Measurements from ENCODE around the gene TPO.
A peak's percentile ranks its signal among the peaks of the same experiment; 100 is the strongest.

The TPO gene

DNA sequence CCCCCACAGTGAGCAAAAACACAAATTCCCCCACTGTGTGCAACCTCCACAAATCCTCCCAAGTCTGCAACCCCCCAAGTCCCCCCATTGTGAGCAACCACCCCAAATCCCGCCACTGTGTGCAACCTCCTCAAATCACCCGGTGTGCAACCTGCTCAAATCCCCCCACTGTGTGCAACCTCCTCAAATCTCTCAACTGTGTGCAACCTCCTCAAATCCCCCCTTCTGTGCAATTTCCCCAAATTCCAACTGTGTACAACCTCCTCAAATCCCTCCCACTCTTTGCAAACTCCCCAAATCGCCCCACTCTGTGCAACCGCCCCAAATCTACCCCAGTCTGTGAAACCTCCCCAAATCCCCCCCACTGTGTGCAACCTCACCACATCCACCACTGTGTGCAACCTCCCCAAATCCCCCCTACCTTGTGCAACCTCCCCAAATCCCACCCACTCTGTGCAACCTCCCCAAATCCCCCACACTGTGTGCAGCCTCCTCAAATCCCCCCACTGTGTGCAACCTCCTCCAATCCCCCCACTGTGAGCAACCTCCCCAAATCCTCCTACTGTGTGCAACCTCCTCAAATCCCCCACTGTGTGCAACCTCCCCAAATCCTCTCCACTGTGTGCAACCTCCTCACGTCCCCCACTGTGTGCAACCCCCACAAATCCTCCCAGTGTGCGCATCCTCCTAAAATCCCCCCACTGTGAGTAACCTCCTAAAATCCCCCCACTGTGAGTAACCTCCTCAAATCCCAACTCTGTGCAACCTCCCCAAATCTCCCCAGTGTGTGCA, 115.2 kb downstream of the TPO start:
- no peak for DNase-seq (ENCODE audit: low spot score)

DNA sequence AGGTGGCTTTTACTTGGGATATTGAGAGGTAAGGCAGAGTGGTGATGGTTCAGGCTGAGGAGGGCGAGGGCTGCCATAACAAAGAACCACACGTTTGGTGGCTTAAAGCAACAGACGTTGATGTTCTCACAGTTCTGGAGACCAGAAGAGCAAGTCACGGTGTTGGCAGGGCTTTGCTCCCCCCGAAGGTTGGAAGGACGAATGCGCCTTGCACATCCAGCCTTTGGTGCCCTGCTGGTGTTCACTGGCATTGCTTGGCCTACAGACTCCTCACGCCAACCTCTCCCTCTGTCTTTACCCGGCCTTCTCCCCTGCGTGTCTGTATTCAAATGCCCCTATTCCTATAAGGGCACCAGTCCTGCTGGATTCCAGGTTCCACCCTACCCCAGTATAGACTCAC, 125.4 kb downstream of the TPO start:
- no peak for DNase-seq (ENCODE audit: low spot score)

- no peak for DNase-seq (ENCODE audit: low spot score)
Observed at GRCh38 chr2:1539441-1539840, 126.2 kb downstream of the TPO start.

DNA sequence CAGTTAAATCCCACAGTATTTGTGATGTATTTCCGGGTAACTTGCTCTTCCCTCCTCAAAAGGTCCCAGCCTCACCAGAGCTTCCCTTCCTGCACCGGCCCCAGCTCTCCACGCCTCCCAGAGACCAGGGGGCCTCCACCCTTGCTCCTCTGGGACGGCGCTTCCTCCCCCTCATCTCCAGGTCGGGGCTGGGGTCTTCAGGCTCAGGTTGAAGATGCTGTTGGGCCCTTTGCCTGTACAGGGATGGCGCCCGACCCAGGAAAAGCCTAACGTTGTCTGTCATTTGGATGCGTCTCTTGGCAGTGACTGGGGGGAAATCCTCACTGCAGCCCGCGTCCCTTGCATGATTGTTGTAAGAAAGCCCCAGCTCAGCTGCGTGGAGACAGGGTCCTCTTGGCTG, 126.7 kb downstream of the TPO start:
- DNase-seq (ENCODE audit: low spot score) = no peak

DNA sequence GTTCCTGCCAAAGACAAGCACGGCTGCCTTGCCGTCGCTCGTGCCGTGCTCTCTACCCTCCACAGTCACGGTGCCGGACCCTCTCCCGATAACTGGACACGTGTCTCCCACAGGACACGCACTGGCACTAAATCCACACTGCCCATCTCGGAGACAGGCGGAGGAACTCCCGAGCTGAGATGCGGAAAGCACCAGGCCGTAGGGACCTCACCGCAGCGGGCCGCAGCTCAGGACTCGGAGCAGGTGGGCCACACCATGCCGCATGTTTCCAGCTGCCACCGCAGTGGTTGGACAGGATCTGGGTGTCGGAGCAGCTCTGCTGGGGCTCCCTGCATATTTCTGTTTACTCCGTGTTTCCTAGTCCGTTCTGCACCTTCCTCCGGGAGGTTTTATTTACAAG, 127.2 kb downstream of the TPO start:
- DNase-seq (ENCODE audit: low spot score) = no peak

GRCh38 chr2:1541040-1541439, 127.8 kb downstream of the TPO start:
- DNase-seq (ENCODE audit: low spot score) = no peak

- DNase-seq (ENCODE audit: low spot score) = no peak
Observed at GRCh38 chr2:1541819-1542475, 128.7 kb downstream of the TPO start.

DNA sequence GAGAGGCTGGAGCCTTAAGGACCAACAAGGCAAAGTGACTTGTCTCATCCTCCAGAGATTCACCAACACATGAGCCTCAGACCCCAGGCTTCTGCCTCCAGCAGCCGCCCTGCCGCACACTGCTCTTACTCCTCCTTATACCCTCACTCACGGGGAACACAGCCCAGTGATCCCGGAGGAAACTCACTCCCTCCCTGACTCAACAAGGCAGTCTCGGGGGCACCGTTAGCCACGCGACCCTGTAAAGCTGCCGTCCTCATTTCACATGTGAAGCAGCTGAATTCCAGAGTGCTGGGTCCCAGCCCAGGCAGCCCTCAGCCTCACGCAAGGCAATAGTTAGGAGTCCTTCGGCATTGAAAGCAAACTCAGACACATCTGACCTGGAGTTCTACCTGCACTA, 129.7 kb downstream of the TPO start:
- DNase-seq (ENCODE audit: low spot score) = no peak

DNA sequence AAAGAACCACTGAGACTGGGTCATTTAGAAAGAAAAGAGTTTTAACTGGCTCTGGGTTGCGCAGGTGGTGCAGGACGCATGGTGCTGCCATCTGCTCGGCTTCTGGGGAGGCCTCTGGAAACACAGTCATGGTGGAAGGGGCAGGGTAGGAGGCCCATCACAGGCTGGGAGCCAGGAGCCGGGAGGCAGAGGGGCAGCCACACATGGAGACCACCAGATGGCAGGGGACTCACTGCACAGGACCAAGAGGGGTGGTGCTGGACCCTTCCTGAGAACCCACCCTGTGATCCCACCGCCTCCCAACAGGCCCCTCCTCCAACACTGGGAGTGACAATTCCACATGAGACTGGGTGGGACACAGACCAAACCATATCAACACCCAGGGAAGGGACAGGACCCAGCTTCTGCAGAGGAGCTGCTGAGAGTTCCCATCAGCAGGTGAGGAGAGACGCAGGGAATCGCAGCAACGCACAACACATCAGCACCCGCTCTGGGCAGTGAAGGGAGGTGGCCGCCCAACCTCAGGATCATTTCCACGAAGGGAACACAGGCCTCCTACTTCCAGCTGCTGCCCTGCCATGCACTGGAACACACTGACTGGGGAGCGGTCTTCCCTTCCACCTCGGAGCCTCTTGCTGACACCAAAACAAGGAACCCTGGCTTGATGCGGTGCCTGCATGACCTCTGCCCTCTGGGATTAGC, 130.7 kb downstream of the TPO start:
- no peak for DNase-seq (ENCODE audit: low spot score)

- DNase-seq (ENCODE audit: low spot score) = no peak
Observed at GRCh38 chr2:1544478-1545069, 131.3 kb downstream of the TPO start.

GRCh38 chr2:1546023-1546591, 132.8 kb downstream of the TPO start:
- DNase-seq (ENCODE audit: low spot score) = peak; percentile 66

DNA sequence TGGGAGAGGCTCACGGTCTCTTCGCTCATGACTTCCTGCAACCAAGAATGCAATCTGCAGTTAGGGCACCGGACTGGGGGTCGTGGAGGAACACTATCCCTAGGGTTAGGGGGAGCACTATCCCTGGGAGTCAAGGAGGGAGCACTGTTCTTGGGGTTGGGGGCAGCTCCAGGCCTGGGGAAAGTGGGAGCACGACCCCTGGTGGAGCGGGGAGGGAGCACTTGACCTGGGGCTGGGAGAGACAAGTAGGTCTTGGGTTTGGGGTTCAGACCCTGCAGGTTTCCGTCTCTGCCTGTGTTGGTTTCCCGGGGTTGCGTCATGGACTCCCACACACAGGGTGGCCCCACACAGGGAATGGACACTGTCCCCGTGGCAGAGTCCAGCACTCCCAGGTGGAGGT, 133.6 kb downstream of the TPO start:
- no peak for DNase-seq (ENCODE audit: low spot score)

DNA sequence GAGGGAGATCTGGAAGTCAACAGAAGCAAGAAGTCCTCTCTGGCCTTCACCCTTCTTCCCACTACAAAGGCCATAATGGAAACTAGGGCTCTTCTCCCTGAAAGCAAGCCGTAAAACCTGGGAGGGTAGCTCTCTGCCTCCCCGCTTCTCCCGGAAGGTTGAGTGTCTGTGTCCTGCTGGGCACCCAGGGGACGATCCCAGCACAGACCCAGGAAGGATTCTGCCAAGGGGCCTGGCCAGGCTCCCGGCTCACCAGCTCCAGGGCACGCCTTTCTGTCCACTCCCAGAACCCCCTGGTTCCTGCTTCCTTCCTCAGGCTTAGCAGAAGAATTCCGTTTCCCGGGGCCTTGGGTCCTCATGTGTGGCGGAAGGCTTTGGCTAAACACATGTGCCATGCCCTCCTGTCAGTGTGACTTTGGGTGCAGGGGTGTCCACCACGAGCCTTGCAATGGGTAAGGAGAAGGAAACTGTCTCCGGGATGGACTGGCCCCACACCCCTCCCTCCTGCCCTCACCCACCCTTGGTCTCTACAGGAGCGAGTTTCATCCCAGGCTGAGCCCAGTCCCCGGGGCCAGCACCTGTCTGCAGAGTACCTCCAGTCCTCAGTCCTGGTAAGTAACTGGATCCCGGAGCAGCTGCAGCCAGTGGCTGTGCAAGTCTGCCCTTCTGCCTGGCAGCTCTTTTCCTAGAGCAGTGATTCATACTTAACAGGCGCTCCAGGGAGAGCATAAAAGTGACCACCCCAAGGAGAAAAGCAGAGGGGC, 135.8 kb downstream of the TPO start:
- no peak for DNase-seq (ENCODE audit: low spot score)

GRCh38 chr2:1550076-1550475, 136.8 kb downstream of the TPO start:
- no peak for DNase-seq (ENCODE audit: low spot score)

- peak; percentile 82 for DNase-seq (ENCODE audit: low spot score)
Observed at GRCh38 chr2:1550658-1551316, 137.5 kb downstream of the TPO start.

DNA sequence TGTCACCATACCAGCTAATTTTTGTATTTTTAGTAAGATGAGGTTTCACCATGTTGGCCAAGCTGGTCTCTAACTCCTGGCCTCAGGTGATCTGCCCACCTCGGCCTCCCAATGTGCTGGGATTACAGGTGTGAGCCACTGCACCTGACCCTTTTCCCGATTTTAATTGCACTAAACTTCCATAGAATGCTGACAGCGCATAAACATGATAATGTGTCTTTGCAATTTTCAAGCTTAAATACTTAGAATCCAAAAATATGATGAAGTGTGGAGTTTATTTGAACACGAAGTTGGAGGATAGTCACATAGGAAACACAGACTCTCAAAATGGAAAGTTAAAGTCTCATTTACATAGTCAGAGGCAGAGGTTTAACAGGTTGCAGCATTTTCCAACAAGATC, 138.6 kb downstream of the TPO start:
- no peak for DNase-seq (ENCODE audit: low spot score)

GRCh38 chr2:1552611-1553010, 139.3 kb downstream of the TPO start:
- no peak for DNase-seq (ENCODE audit: low spot score)

DNA sequence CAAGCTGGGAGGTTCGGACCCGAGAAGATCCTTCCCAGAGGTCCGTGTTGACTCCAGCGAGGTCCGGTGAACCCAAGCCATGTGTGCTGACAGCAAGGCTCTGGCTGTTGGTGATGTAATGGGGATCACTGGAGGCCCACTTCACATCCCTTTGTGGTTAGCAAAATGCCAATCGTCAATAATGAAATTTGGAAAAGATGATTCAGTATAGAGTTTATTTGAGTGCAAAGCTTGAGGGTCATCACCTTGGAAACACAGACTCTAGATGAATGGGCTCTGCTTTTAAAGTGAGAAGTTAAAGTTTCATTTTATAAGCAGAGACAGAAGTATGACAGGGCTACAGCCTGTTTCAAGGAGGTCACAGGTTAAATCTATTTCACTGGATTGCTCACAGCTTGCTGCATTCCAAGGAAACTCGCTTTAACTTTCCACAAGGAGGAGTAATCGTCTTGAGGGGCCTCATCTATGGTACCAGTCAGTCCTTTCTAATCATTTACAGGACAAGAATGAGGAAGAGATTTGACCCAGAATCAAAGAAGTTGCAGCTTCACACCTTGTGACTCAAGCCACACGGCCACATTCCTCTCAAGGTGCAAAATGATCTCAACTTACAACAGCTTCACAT, 140.5 kb downstream of the TPO start:
- no peak for DNase-seq (ENCODE audit: low spot score)

- no peak for DNase-seq (ENCODE audit: low spot score)
Observed at GRCh38 chr2:1556286-1556685, 143.0 kb downstream of the TPO start.

DNA sequence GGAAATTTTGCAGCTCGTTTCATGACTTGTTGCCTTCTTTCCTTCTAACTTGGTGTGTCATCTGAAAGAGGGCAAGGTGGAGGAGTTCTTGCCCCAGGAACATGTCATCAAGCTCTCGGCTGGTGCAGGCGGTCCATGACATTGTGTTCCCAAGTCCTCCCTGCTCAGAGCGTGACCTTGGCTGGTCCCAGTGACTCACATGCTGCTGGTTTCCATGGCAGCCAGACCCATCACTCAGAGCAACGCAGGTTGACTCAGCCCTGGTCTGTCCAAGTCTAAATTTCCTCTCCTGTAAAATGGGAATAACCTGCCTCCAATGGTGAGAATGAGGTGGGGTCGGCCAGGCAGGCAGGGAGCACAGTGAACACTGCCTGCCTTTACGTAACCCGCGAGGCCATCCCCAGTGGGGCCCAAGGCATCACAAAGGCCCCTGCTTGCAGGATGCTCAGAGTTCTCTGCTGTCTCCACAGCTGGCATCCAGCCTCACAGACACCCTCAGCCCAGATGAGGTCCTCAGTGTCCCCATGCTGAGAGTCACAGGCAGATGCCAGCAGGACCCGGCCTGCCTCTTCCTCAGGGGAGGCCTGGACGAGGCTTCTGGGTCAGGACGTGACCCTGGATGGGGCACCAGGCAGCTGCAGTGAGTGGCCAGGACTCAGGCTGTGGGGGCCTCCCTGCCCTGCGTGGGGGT, 143.7 kb downstream of the TPO start:
- no peak for DNase-seq (ENCODE audit: low spot score)
